Hippocampal formation (tissue), 2 donors: Measurements from ENCODE around the gene HOOK1.

ENCODE experiments used
- DNase-seq, 2 donors: peaks; one replicate each; lab custom pipeline; 2025; lab: John Stamatoyannopoulos, UW

The HOOK1 gene

DNA sequence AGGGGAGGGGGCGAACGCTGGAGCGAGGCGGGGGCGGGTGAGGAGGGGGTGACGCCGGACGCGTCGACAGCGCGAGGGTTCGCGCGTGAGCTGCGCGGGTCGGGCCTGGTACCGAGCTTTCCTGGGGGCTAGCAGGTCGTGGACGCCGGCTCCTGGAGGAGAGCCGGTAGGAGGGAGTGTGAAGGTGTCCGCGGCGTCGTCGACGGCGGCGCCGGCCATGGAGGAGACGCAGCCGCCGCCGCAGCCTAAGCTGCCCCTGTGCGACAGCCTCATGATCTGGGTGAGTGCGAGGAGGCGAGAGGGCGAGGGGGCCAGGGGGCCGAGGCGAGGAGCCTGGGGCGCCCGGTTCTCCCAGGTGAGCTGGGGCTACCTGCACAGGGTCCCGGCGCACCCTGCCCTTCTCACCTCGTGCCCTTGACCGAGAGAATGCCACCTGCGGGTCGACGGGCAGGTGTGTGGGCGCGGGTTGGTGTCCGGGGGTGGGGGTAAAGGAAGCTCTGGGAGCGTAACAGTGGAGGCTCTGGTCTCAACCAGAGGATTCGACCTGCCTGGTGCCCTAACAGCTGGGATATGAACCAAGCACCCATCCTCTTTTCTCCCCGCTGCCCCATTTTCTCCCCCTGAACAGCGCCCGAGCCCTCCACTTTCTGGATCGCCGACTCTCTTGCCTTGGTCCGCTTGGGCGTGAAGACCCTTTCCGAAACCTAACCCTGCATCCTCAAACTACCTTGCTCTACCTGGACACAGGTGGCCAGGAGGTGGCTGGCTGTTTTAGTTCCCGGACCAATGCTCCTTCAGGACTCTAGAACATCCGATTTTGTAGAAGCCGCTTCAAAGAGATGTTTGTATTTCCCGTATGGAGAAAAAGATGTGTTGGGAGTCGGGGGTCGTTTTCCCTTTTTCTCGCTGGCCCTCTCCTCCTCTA is at the start of gene HOOK1:
Gene HOOK1 (plus strand): TSS at position 49 of the 925 bp plus-strand sequence. CDS start 169 bp downstream, at position 218.
- no peak for DNase-seq

- DNase-seq, result no peak
These were observed 49.6 kb upstream of the HOOK1 start for GRCh38 chr1:59765011-59765730.

GRCh38 chr1:59766227-59766855 is 48.4 kb upstream of the HOOK1 start:
- no peak for DNase-seq

DNA sequence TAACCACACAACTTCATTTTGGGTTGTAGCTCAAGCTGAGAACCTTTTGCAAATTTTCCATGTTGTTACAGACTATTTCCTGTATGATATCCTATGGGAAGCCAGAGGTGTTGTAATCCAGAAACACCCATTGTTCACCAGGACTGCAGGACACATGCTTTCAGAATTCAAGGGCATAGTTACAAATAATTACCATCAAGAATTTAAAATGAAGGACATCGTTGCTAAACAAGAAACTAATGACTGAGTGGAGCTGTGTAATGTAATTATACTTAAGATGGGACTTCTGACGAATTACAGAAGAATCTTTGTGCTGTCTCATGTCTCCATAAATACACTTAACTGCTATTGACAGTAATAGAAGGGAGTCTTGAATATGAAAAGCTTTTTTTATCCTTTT is 47.6 kb upstream of the HOOK1 start:
- no peak for DNase-seq

- DNase-seq, result no peak
These were observed 45.7 kb upstream of the HOOK1 start for GRCh38 chr1:59768792-59769735.

DNA sequence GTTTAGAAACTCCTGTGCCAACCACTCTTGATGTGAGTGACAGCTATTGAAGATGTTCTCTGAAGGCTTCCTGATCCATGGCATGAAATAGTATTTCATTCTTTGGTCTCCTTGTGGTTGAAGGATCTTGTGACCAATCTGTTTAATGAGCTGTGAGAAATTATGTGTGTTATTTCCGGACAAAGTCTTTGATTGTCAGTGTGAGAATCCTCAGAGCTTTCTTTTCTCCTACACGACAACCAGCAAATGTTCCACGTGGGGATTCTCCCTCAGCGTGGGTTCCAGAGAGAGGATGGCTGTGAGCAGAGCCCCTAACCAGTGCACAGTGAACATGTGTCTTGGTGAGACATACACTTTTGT is 45.0 kb upstream of the HOOK1 start:
- no peak for DNase-seq

DNA sequence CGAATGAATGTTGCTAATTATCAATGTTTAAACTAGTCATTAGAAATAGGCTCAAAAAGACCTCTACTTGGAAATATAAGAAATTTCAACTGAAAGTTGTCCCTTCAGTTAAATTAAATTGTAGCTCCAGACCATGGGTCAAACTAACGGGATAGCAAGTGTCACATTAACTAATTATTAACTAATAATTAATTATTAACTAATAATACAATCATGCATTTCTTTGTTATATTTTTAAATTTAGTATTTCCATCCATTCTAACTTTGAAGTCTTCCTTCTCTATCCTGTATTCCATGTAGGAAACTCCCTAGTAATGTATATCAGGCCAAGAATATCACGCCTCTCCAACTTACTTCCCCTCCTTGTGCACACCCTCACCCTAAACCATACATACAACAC is 43.4 kb upstream of the HOOK1 start:
- DNase-seq, result no peak

- DNase-seq, result no peak
These were observed 39.3 kb upstream of the HOOK1 start for GRCh38 chr1:59775480-59775879.

DNA sequence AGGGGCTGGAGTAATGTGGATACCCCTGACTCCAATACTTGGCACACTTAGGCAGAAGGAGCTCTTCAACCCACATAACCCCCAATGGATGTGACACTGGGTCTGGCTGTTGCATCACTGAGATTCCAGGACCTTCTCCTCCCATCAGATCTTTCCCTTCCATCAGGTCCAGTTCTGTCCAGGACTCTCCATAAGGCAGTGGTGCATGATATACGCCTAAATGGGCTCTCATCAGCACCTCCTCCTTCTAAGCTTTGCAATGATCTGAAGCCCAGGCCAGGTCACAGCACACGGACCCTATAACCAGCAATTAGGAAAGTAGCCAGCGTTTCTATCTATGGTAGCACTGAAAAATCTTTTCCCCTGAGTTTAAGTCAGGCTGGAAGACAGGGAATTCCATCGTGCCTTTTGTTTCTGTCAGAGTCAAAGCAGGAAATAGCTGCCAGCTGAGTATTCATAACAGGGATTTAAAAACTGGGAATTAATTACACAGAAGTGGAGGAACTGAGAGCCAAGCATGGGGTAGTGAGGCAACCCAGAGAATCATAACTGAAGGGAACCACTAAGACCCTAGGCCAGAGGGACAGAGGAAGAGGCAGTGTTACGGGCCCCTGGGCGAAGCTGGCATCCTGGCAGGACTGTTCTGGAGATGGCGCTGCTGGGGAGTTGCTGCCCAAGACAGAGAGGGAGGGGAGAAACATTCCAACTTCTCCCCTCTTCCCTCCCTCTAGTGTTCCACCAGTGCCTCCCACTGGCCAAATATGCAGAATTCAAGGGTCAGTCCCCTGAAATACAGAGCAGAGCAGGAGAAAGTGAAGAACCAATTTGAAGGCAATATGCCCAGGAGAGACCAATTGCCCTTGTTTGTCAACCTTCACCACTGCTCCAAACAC is 37.5 kb upstream of the HOOK1 start:
- DNase-seq, result no peak

- no peak for DNase-seq
These were observed 34.8 kb upstream of the HOOK1 start for GRCh38 chr1:59779949-59780348.

DNA sequence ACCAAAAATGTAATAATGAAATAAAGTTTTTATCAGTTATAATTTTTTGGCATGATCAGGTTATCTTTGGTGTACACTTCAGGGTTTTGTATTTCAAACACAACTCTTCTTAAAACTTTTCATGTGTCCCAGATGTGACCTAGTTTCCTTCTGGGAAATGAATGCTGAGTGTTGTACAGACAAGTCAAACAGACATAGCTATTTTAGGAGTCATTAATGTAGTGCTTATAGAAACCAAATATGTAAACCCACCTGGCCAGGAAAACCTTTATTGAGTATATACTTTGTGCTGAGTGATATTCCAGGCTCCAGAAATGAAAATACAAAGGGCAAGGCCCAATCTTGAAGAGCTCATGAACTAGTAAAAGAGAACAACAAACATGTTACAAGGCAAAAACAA is 25.9 kb upstream of the HOOK1 start:
- DNase-seq, result no peak

DNA sequence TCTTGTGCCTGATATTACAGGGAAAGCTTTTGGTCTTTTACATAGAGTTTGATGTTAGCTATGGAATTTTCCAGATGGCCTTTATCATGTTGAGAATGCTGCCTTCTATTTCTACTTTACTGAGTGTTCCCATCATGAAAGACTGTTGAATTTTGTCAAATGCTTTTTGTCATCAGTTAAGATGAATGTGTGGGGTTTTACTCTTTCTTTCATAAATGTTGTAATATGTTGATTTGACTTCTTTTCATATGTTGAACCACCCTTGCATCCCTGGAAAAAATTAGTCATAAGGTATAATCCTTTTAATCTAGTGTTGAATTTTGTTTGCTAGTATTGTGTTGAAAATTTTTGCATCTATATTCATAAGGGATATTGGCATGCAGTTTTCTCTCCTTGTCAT is 16.1 kb upstream of the HOOK1 start:
- no peak for DNase-seq

GRCh38 chr1:59803458-59804038 is 11.2 kb upstream of the HOOK1 start:
- DNase-seq, result no peak

DNA sequence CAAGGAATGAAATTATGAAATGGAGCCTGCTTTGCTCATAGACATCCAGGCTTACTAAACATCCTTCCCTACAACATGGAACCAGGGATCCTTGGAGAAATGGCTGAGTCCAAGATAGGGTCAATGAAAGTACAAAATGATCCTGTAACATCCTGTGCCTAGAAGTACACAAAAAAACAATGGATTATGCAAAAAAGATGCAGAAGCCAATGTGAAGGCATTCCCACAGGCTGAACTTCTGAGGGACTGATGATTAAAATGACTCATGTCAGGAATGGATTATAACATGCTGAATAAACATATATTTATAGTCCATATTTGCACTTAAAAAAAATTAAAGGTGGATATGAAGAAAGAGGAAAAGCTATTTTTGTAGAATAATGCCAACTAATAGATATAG is 10.4 kb upstream of the HOOK1 start:
- no peak for DNase-seq

GRCh38 chr1:59805554-59805953 is 9.2 kb upstream of the HOOK1 start:
- DNase-seq, result no peak

GRCh38 chr1:59814180-59814900 is 409 bp upstream of the HOOK1 start:
- peak; percentile 26 to 29 for DNase-seq

- no peak for DNase-seq
These were observed 1.1 kb downstream of the HOOK1 start for GRCh38 chr1:59815892-59816291.

- no peak for DNase-seq
These were observed 1.6 kb downstream of the HOOK1 start for GRCh38 chr1:59816318-59816878.
